ENCODE results near the gene NPPB. TPM values are rescaled to one million over a fixed set of nuclear protein-coding genes. Genes with fewer than 3 reads are reported as not detected.
"Not testable (repeated sequence)": the region's sequence is repeated elsewhere in the genome, so short reads cannot be mapped to it uniquely, and the experiment has no call there.

The NPPB gene
- total RNA-seq: not detected in 3 replicates
- long read RNA-seq: 0 reads

- DNase-seq (ENCODE audit: low spot score): no peak
- Mint-ChIP-seq H3K36me3 (ENCODE audit: low read depth) (no peaks in the 10 kb centered on the region), H3K4me1 (ENCODE audit: low read depth) (no peaks in the 10 kb centered on the region), H3K27ac (ENCODE audit: unreplicated experiment) (no peak within 1 kb of the TSS), H3K27me3 (ENCODE audit: low read depth) (peaks cover 40% of the 10 kb centered on the region), H3K9me3 (ENCODE audit: low read depth) (peaks cover 2% of the 10 kb centered on the region), H3K4me3 (ENCODE audit: unreplicated experiment) (no peak within 1 kb of the TSS)
- no peak for TF ChIP-seq CTCF (IDR thresholded peaks at IDR 0.05)
Measured at GRCh38 chr1:11858613-11858967, at the start of gene NPPB. Gene NPPB, minus strand, starts transcription at chr1:11858945. Its CDS starts 112 bp downstream, at chr1:11858833.

- no peaks in the 10 kb centered on the region for H3K9me3 Mint-ChIP-seq (ENCODE audit: low read depth)
- no peaks in the 10 kb centered on the region for H3K27me3 Mint-ChIP-seq (ENCODE audit: low read depth)
- H3K27ac Mint-ChIP-seq (ENCODE audit: unreplicated experiment): peak overlapping the region; percentile 100
- H3K36me3 Mint-ChIP-seq (ENCODE audit: low read depth): no peaks in the 10 kb centered on the region
- peaks cover 24% of the 10 kb centered on the region for H3K4me1 Mint-ChIP-seq (ENCODE audit: low read depth)
- peak overlapping the region; percentile 77 for H3K4me3 Mint-ChIP-seq (ENCODE audit: unreplicated experiment)
- no peak for TF ChIP-seq CTCF (IDR thresholded peaks at IDR 0.05)
- DNase-seq (ENCODE audit: low spot score): no peak
Measured at GRCh38 chr1:11908095-11908675, 49.4 kb upstream of the NPPB start.

GRCh38 chr1:11907275-11908094 is 48.7 kb upstream of the NPPB start:
- TF ChIP-seq CTCF (IDR thresholded peaks at IDR 0.05): peak; percentile 83
- H3K27ac Mint-ChIP-seq (ENCODE audit: unreplicated experiment): peak overlapping the region; percentile 100

GRCh38 chr1:11906870-11907269 is 48.1 kb upstream of the NPPB start:
- DNase-seq (ENCODE audit: low spot score): no peak
- Mint-ChIP-seq H3K27me3 (ENCODE audit: low read depth) (no peaks in the 10 kb centered on the region), H3K27ac (ENCODE audit: unreplicated experiment) (no peak overlapping the region), H3K36me3 (ENCODE audit: low read depth) (no peaks in the 10 kb centered on the region), H3K4me3 (ENCODE audit: unreplicated experiment) (no peak overlapping the region), H3K4me1 (ENCODE audit: low read depth) (peaks cover 24% of the 10 kb centered on the region), H3K9me3 (ENCODE audit: low read depth) (no peaks in the 10 kb centered on the region)
- no peak for TF ChIP-seq CTCF (IDR thresholded peaks at IDR 0.05)

More at GRCh38 chr1:11907275-11908094, 48.7 kb upstream of the NPPB start:
- Mint-ChIP-seq H3K4me3 (ENCODE audit: unreplicated experiment) (peak overlapping the region; percentile 77), H3K9me3 (ENCODE audit: low read depth) (no peaks in the 10 kb centered on the region), H3K4me1 (ENCODE audit: low read depth) (peaks cover 24% of the 10 kb centered on the region), H3K36me3 (ENCODE audit: low read depth) (no peaks in the 10 kb centered on the region), H3K27me3 (ENCODE audit: low read depth) (no peaks in the 10 kb centered on the region)
- no peak for DNase-seq (ENCODE audit: low spot score)

GRCh38 chr1:11904978-11905377 is 46.2 kb upstream of the NPPB start:
- no peak overlapping the region for H3K27ac Mint-ChIP-seq (ENCODE audit: unreplicated experiment)
- no peaks in the 10 kb centered on the region for H3K9me3 Mint-ChIP-seq (ENCODE audit: low read depth)
- H3K4me3 Mint-ChIP-seq (ENCODE audit: unreplicated experiment): no peak overlapping the region
- TF ChIP-seq CTCF (IDR thresholded peaks at IDR 0.05): no peak
- peaks cover 3% of the 10 kb centered on the region for H3K27me3 Mint-ChIP-seq (ENCODE audit: low read depth)
- H3K4me1 Mint-ChIP-seq (ENCODE audit: low read depth): peaks cover 22% of the 10 kb centered on the region
- no peak for DNase-seq (ENCODE audit: low spot score)
- no peaks in the 10 kb centered on the region for H3K36me3 Mint-ChIP-seq (ENCODE audit: low read depth)

GRCh38 chr1:11904156-11904555 is 45.4 kb upstream of the NPPB start:
- DNase-seq (ENCODE audit: low spot score); H3K9me3 Mint-ChIP-seq (ENCODE audit: low read depth); H3K27ac Mint-ChIP-seq (ENCODE audit: unreplicated experiment); H3K4me3 Mint-ChIP-seq (ENCODE audit: unreplicated experiment); H3K36me3 Mint-ChIP-seq (ENCODE audit: low read depth): not testable (repeated sequence)
- H3K4me1 Mint-ChIP-seq (ENCODE audit: low read depth): peaks cover 14% of the 10 kb centered on the region
- H3K27me3 Mint-ChIP-seq (ENCODE audit: low read depth): peaks cover 10% of the 10 kb centered on the region

All from chondrocyte (in vitro differentiated cells).